ENCODE measurements around the gene PPM1K. TPM values are rescaled to one million over a fixed set of nuclear protein-coding genes. Genes with fewer than 3 reads are reported as not detected.

The PPM1K gene
- total and polyA plus RNA-seq, 9 of the 15 experiments (the other 6 are each of a cell fraction or from before 2014, with no cell fraction given), result 8.2 to 18.0 (median 10.5) TPM

DNA sequence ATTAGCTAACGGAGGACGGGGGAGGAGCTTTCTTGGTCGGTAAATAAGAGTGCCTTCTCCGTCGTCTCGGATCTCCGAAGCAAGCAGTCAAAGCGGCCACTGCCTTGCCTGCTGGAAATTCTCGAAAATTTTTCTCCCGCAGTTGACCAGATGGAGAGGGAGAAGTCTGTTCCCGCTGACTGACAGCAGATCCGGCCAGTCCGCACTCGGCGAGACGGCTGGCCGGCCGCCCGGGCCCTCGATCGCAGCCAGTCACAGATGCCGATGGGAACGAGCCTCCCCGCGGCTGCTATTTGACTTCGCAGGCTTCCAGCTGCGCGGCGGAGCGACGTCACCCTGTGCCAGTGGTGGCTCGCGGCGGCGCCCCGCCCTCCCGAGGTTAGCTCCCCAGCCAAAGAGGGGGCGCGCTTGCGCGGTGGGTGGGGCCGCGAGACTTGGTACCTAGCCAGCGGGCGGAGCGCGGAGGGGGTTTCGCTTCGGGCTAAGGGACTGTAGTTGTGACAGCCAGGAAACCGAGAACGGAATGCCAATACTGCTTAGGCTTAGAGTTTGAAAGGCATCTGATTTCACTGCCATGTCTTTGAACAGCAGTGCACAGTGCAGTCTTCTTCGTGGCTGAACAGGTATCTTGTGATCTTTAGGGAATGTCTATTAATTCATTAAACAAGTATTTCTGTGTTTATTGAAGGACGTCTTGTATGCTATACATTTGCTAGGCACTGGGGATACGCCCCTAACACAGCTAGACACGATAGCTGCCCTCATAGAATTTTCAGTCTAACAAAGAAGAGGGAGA, at the start of gene PPM1K (continued):
- TF ChIP-seq, protein P1, sequence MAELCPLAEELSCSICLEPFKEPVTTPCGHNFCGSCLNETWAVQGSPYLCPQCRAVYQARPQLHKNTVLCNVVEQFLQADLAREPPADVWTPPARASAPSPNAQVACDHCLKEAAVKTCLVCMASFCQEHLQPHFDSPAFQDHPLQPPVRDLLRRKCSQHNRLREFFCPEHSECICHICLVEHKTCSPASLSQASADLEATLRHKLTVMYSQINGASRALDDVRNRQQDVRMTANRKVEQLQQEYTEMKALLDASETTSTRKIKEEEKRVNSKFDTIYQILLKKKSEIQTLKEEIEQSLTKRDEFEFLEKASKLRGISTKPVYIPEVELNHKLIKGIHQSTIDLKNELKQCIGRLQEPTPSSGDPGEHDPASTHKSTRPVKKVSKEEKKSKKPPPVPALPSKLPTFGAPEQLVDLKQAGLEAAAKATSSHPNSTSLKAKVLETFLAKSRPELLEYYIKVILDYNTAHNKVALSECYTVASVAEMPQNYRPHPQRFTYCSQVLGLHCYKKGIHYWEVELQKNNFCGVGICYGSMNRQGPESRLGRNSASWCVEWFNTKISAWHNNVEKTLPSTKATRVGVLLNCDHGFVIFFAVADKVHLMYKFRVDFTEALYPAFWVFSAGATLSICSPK (IDR thresholded peaks at IDR 0.05; ENCODE audit: borderline replicate concordance), result no peak
- TF ChIP-seq ZNF121 (CRISPR knock-in tag; conservative IDR thresholded peaks at IDR 0.05), result no peak
- no peak for TF ChIP-seq ZNF165 (CRISPR knock-in tag; IDR thresholded peaks at IDR 0.05; ENCODE audit: borderline replicate concordance)
- TF ChIP-seq PTBP1 (IDR thresholded peaks at IDR 0.05; ENCODE audit: low read depth, low read length), result no peak
- TF ChIP-seq, protein P2, sequence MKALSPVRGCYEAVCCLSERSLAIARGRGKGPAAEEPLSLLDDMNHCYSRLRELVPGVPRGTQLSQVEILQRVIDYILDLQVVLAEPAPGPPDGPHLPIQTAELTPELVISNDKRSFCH (CRISPR knock-in tag; IDR thresholded peaks at IDR 0.05), result no peak
- TF ChIP-seq, protein P2 (tag; IDR thresholded peaks at IDR 0.05), result no peak
- TF ChIP-seq SP2 (IDR thresholded peaks at IDR 0.05; ENCODE audit: extremely low read depth, low read depth, low read length, poor library complexity, severe bottlenecking), result peak; percentile 84
- no peak for TF ChIP-seq ETS2 (tag; IDR thresholded peaks at IDR 0.05; ENCODE audit: borderline replicate concordance, poor library complexity, severe bottlenecking)
- no peak for TF ChIP-seq CBFA2T3 (IDR thresholded peaks at IDR 0.05)
- TF ChIP-seq, protein P3, sequence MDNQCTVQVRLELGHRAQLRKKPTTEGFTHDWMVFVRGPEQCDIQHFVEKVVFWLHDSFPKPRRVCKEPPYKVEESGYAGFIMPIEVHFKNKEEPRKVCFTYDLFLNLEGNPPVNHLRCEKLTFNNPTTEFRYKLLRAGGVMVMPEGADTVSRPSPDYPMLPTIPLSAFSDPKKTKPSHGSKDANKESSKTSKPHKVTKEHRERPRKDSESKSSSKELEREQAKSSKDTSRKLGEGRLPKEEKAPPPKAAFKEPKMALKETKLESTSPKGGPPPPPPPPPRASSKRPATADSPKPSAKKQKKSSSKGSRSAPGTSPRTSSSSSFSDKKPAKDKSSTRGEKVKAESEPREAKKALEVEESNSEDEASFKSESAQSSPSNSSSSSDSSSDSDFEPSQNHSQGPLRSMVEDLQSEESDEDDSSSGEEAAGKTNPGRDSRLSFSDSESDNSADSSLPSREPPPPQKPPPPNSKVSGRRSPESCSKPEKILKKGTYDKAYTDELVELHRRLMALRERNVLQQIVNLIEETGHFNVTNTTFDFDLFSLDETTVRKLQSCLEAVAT (IDR thresholded peaks at IDR 0.05), result no peak
- TF ChIP-seq, protein P4, sequence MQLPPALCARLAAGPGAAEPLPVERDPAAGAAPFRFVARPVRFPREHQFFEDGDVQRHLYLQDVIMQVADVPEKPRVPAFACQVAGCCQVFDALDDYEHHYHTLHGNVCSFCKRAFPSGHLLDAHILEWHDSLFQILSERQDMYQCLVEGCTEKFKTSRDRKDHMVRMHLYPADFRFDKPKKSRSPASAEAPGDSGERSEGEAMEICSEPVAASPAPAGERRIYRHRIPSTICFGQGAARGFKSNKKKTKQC (CRISPR knock-in tag; IDR thresholded peaks at IDR 0.05), result no peak
- TF ChIP-seq ZNF586 (CRISPR knock-in tag; conservative IDR thresholded peaks at IDR 0.05), result no peak
- no peak for TF ChIP-seq YBX1 (IDR thresholded peaks at IDR 0.05)
- TF ChIP-seq, protein P5, sequence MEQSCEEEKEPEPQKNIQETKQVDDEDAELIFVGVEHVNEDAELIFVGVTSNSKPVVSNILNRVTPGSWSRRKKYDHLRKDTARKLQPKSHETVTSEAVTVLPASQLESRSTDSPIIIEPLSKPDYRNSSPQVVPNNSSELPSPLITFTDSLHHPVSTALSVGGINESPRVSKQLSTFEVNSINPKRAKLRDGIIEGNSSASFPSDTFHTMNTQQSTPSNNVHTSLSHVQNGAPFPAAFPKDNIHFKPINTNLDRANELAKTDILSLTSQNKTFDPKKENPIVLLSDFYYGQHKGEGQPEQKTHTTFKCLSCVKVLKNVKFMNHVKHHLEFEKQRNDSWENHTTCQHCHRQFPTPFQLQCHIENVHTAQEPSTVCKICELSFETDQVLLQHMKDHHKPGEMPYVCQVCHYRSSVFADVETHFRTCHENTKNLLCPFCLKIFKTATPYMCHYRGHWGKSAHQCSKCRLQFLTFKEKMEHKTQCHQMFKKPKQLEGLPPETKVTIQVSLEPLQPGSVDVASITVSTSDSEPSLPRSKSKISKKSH (CRISPR knock-in tag; IDR thresholded peaks at IDR 0.05), result no peak
- no peak for TF ChIP-seq NR2C1 (IDR thresholded peaks at IDR 0.05)
- no peak for TF ChIP-seq NR2C1 (tag; IDR thresholded peaks at IDR 0.05)
- no peak; the same call in 1 of the 2 replicates for TF ChIP-seq TCF3 (CRISPR knock-in tag; IDR thresholded peaks at IDR 0.05)
- no peak for TF ChIP-seq CBX2 (IDR thresholded peaks at IDR 0.05; ENCODE audit: insufficient read depth, low read length, poor library complexity, severe bottlenecking)
- TF ChIP-seq PPARD (CRISPR knock-in tag; IDR thresholded peaks at IDR 0.05), result no peak
- no peak for TF ChIP-seq CEBPB (tag; IDR thresholded peaks at IDR 0.05)
- TF ChIP-seq ZBTB17 (CRISPR knock-in tag; IDR thresholded peaks at IDR 0.05), result no peak
- TF ChIP-seq TRIM24 (IDR thresholded peaks at IDR 0.05), result no peak
- no peak for TF ChIP-seq ARID2 (IDR thresholded peaks at IDR 0.05)
- TF ChIP-seq NFE2L1 (tag; IDR thresholded peaks at IDR 0.05; ENCODE audit: borderline replicate concordance, low read depth), result no peak
